Thyroid gland (tissue), 4 donors: ENCODE results near the gene LYPD5.

Experiments used
- POLR2A ChIP-seq, 2 donors: fragments of 450-650 bp; IDR thresholded peaks; one replicate each; pipeline ENCODE4 v1.6.1; 2017; ENCODE audit warnings: antibody characterized with exemption in 2 of 2, mild to moderate bottlenecking in 2 of 2, moderate library complexity in 1 of 2
- TF ChIP-seq, protein P1 (sequence below), 6 experiments: fragments of 200-600 bp in 3 of 6; fragments of 450-650 bp in 3 of 6; sonication (generic) in 3 of 6; IDR thresholded peaks; one replicate each; pipeline ENCODE4 v1.5.1; 2016 to 2019; ENCODE audit warnings: antibody characterized with exemption in 6 of 6, mild to moderate bottlenecking in 2 of 6, inconsistent platforms in 1 of 6, moderate library complexity in 1 of 6

DNA sequence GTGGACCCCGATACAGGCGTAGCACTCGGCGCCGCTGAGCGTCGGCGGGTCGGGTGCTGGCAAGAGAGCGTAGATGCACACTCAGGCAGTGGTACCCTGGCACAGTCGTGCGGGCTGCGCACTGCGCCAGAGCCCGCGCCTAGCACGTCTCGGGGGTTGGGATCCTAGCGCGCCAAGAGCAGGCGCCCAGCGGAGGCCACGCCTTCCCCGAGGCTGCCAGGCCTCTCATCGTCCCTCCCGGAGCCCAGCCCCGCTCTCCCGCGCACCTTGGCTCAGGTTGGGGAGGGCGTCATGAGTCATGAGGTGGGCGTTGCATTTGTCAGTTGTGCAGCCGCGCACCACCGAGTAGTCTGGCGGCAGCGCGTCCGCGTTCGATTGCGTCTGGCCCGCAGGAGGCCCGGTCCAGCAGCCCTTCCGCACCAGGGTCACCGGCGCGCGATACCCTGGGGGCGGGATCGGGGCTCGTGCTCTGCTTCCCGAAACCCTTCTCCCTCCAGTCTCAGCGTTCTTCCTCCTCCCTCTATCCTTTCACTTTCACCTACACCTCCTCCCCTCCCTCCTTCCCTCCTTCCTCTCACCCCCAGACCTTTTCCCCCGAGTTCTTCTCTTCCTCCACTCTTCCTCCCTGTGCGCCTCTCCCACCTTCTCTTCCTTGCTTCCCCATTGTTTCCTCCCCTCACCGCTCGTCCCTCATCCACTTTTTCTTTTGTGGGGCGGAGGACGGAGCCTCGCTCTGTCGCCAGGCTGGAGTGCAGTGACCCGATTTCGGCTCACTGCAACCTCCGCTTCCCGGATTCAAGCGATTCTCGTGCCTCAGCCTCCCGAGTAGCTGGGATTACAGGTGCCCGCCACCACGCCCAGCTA, 3.5 kb downstream of the LYPD5 start:
- TF ChIP-seq POLR2A (IDR thresholded peaks at IDR 0.05) = no peak
- TF ChIP-seq, protein P1, sequence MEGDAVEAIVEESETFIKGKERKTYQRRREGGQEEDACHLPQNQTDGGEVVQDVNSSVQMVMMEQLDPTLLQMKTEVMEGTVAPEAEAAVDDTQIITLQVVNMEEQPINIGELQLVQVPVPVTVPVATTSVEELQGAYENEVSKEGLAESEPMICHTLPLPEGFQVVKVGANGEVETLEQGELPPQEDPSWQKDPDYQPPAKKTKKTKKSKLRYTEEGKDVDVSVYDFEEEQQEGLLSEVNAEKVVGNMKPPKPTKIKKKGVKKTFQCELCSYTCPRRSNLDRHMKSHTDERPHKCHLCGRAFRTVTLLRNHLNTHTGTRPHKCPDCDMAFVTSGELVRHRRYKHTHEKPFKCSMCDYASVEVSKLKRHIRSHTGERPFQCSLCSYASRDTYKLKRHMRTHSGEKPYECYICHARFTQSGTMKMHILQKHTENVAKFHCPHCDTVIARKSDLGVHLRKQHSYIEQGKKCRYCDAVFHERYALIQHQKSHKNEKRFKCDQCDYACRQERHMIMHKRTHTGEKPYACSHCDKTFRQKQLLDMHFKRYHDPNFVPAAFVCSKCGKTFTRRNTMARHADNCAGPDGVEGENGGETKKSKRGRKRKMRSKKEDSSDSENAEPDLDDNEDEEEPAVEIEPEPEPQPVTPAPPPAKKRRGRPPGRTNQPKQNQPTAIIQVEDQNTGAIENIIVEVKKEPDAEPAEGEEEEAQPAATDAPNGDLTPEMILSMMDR (IDR thresholded peaks at IDR 0.05) = no peak
